Skeletal muscle cell (primary cell): ENCODE data around the gene PARP1.

ENCODE experiments used
- DNase-seq: peaks from one replicate; pipeline ENCODE4 v3.0.0-alpha.2; 2010; ENCODE audit warnings: low read depth
- H3K4me3 ChIP-seq: 2 replicates; pipeline ENCODE4 v1.5.1; 2011; ENCODE audit warnings: low read depth, mild to moderate bottlenecking, control low read depth, low read length, moderate library complexity

PARP1 gene

DNA sequence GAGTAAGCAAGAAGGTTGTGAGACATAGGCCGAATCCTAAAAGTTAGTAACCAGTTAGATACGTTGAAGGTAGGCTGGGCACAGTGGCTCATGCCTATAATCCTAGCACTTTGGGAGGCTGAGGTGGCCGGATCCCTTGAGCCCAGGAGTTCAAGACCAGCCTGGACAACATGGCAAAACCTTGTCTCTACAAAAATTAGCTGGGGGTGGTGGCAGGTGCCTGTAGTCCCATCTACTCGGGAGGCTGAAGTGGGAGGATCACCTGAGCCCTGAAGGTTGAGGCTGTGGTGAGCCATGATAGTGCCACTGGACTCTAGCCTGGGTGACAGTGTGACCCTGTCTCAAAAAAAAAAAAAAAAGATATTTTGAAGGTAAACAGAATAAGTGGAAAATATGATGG, 1.5 kb upstream of the PARP1 start:
- no peak for DNase-seq
- H3K4me3 ChIP-seq: no peak overlapping the region

- H3K4me3 ChIP-seq: peak overlapping the region; percentile 79
- no peak for DNase-seq
These were observed 642 bp upstream of the PARP1 start for GRCh38 chr1:226408285-226409184.

DNA sequence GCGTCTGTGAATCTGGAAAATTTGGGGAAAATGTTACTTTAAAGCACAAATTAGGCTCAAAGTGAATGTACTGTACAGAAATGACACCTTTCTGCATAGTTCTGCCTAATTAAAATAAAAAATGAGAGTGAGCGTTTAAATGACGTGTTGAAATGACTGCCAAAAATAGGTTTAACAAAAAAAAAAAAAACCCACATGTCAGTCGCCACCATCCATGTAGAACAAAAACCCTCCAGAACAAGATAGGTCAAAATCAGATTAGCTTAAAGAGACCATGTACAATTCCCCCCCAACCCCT, 745 bp downstream of the PARP1 start:
- no peak for DNase-seq

GRCh38 chr1:226406401-226406881, 1.5 kb downstream of the PARP1 start:
- H3K4me3 ChIP-seq: peak overlapping the region; percentile 79
- no peak for DNase-seq

More for the DNA sequence above, 745 bp downstream of the PARP1 start:
- H3K4me3 ChIP-seq: peak overlapping the region; percentile 79

- no peak for DNase-seq
- H3K4me3 ChIP-seq: no peak overlapping the region
These were observed 2.4 kb downstream of the PARP1 start for GRCh38 chr1:226405411-226405988.

GRCh38 chr1:226404904-226405222, 3.0 kb downstream of the PARP1 start:
- H3K4me3 ChIP-seq: no peak overlapping the region

DNA sequence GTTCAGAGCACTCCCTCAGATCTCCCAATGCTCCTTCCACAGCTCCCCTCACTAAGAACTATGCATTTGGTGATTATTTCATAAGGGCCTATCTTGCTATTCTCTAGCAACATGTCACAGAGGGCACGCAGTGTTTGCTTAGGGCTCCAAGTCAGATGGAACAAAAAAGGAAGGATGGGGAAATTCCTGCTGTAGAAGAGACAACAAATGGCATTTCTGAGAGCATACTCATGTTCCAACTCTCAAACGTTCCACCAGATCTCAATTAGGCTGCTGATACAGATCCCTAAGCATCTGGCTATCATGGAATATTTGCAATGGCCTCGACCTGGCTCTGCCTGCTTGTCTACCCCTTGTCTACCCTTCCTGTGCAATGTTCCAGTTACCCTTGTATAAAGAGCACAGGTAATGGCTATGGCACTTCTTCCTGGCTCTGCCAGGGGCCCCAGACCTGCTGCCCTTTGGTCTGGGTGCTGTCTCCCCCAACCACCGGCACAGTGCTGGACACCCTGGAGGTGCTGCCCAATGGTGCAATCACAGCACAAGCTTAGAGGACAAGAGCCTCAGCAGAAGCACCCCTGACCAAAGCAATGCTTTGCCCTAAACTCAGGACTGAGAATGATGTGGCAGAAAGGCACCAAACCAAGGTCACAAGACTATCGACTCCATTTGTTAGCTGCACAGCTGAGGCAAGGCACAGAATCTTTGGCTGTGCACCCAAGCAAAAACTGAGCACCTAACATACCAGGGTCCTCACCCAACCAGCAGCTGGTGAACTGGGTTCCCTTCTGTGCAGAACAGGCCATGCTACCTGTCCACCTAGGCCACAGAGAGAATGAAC, 3.6 kb downstream of the PARP1 start:
- no peak for DNase-seq
- no peak overlapping the region for H3K4me3 ChIP-seq

More at GRCh38 chr1:226404904-226405222, 3.0 kb downstream of the PARP1 start:
- DNase-seq: no peak

DNA sequence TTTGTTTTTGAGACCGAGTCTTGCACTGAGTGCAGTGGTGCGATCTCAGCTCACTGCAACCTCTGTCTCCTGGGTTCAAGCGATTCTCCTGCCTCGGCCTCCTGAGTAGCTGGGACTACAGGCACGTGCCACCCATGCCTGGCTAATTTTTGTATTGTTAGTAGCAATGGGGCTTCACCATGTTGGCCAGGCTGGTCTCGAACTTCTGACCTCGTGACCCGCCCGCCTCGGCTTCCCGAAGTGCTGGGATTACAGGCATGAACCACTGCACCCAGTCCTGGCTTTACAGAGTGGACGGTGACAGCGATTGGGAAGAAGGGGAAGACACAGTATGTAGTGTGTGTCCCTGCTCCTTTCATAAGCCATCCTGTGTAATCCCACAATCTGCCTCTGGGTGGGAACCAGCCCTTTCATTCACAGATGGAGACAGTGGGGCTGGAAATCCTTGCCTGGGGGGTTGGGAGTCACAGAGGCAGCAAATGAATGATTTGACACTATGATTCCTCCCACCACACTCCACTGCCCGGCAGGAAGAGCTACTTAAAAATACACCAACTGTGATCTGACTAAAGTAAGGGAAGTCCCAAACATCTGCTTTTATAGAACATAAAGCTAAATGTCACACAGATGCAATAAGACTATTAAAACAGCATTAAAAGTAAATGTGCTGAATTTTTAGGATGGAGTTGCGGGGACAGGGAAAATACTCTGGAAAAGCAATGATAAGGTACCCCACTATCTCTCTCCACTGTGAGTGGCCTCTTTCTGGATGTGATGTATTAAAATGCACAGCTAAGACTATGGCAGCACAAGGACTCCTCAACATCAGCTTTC, 4.5 kb downstream of the PARP1 start:
- no peak for DNase-seq
- no peak overlapping the region for H3K4me3 ChIP-seq

- H3K4me3 ChIP-seq: no peak overlapping the region
- DNase-seq: no peak
These were observed 5.1 kb downstream of the PARP1 start for GRCh38 chr1:226402739-226403165.

GRCh38 chr1:226401355-226402303, 6.3 kb downstream of the PARP1 start:
- DNase-seq: no peak
- H3K4me3 ChIP-seq: no peak overlapping the region

GRCh38 chr1:226400519-226401354, 7.2 kb downstream of the PARP1 start:
- H3K4me3 ChIP-seq: no peak overlapping the region
- DNase-seq: no peak

DNA sequence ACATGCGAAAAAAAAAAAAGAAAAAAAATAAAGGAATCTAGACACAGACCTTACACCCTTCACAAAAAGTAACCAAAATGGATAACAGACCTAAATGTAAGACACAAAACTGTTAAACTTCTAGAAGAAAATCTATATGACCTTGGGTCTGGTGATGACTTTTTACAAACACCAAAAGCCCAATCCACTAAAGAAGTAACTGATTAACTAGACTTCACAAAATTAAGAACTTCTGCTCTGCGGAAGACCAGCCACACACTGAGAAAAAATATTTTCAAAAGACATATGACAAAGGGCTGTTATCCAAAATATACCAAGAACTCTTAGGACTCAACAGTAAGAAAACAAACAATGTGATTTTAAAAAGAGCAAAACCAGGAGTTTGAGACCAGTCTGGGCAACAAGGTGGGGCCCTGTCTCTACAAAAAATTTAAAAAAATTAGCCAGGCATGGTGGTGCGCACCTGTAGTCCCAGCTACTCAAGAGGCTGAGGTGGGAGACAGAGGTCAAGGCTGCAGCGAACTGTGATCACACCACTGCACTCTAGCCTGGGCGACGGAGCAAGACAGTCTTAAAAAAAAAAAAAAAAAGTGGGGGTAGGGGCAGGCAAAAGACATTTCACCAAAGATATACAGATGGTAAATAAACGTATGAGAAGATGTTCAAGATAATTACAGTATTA, 9.8 kb downstream of the PARP1 start:
- DNase-seq: no peak
- no peak overlapping the region for H3K4me3 ChIP-seq

DNA sequence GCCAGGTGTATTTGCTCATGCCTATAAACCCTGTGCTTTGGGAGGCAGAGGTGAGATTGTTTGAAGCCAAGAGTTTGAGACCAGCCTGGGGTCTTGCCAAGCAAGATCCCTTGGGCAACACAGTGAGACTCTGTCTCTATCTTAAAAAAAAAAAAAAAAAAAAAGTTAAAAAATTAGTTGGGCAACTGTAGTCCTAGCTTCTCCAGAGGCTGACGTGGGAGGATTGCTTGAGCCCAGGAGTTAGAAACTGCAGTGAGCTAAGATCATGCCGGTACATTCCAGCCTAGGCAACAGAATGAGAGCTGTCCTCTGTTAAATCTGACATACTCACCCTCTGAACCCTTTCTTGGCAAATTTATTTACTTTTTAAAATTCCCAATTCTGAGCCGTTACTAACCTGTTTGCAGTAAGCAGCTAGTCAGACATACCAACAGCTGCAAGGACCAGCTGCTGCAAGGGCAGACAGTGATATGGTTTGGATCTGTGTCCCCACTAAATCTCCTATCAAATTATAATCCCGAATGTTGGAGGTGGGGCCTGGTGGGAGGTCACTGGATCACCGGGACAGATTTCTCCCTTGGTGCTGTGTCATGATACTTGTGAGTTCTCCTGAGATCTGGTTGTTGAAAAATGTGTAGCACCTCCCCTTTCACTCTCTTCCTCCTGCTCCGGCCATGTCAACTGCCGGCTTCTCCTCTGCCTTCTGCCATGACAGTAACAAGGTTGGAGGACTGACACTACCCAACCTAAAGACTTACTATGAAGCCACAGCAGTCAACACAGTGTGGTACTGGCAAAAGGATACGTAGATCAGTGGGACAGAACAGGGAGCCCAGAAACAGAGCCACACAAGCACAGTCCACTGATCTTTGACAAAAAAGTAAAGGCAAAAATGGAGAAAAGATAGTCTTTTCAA, 10.6 kb downstream of the PARP1 start:
- no peak for DNase-seq
- H3K4me3 ChIP-seq: no peak overlapping the region

- DNase-seq: no peak
- H3K4me3 ChIP-seq: no peak overlapping the region
These were observed 12.1 kb downstream of the PARP1 start for GRCh38 chr1:226395753-226396152.

GRCh38 chr1:226394462-226394861, 13.4 kb downstream of the PARP1 start:
- no peak for DNase-seq
- no peak overlapping the region for H3K4me3 ChIP-seq

DNA sequence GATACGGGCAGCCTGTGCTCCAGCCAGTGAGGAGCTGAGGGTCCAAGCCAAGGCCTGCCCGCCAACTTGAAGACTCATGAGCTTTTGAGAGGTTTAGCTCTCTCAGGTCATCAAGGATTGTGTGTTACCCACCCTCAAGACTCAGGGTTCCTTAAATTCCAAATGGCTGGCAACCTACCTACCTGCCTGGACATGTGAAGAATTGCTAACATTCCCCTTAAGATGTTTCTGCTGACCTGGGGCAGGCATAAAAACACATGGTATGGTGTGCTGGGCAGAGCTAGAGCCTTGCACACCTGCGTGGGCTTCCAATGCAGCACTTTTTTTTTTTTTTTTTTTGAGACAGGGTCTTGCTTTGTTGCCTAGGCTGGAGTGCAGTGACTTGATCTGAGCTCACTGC, 17.2 kb downstream of the PARP1 start:
- no peak for DNase-seq
- H3K4me3 ChIP-seq: no peak overlapping the region
